Neural progenitor cell (in vitro differentiated cells): ENCODE data around the gene CA5A.

Experiments used
- EZH2phosphoT487 ChIP-seq: fragments of 200-600 bp; sonication (generic); IDR thresholded peaks from 2 replicates; pipeline ENCODE4 v1.6.1; 2017; ENCODE audit warnings: antibody characterized with exemption
- TF ChIP-seq, protein P1 (sequence below): fragments of 200-600 bp; sonication (generic); IDR thresholded peaks from 2 replicates; pipeline ENCODE4 v1.5.1; 2017; ENCODE audit warnings: antibody characterized with exemption, mild to moderate bottlenecking

DNA sequence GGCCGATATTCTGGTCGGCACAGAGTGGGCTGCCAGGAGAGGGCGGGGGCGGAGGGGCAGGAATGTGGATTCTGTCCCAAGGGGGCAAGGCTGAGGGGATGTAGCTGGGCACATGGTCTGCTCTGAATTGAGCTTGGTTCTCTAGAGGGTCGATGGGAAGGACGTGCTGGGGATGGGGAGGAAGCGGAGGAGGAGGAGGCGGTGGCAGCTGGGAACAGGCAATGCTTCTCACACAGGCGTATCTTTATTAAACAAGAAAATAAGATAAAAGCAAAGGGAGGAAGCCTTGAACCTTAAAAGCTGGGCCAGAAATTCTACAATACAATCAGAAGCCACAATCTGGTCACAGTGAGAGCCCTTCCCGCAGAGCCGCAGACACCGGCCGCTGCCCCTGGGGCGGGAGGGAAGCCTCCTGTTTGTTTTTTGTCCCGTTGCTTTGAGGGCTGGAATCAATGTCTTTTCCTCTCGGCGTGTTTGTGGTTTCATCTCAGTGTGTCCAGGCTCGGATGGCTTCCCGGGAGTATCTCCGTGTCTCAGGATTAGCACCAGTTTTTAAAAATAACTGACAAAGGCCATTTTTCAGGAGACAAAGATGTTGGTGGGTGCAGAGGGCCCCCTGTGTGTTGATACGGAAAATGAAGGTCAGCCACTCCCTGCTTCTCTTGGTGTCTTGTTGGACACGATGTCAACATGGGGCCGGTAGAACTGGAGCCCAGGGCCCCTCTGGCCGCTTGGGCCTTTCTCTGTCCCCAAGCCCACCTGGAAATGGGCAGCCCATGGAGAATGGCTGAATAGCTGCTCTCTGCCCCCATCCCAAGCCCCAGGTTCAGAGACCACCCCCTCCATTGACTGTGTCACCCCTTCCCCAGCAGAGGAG, 54.8 kb downstream of the CA5A start:
- TF ChIP-seq, protein P1, sequence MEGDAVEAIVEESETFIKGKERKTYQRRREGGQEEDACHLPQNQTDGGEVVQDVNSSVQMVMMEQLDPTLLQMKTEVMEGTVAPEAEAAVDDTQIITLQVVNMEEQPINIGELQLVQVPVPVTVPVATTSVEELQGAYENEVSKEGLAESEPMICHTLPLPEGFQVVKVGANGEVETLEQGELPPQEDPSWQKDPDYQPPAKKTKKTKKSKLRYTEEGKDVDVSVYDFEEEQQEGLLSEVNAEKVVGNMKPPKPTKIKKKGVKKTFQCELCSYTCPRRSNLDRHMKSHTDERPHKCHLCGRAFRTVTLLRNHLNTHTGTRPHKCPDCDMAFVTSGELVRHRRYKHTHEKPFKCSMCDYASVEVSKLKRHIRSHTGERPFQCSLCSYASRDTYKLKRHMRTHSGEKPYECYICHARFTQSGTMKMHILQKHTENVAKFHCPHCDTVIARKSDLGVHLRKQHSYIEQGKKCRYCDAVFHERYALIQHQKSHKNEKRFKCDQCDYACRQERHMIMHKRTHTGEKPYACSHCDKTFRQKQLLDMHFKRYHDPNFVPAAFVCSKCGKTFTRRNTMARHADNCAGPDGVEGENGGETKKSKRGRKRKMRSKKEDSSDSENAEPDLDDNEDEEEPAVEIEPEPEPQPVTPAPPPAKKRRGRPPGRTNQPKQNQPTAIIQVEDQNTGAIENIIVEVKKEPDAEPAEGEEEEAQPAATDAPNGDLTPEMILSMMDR: no peak
- no peak for TF ChIP-seq EZH2phosphoT487
